ENCODE results near the gene NR1D2. TPM values are rescaled to one million over a fixed set of nuclear protein-coding genes. Genes with fewer than 3 reads are reported as not detected.

NR1D2 gene
- total and polyA plus RNA-seq, 2 donors (not counting 1 experiment from before 2014, with no cell fraction given) = 9.9 to 58.2 TPM

GRCh38 chr3:23926246-23926645 is 18.8 kb upstream of the NR1D2 start:
- DNase-seq = no peak
- Mint-ChIP-seq H3K9me3 (ENCODE audit: insufficient read depth) (no peaks in the 10 kb centered on the region), H3K4me1 (peaks cover 2% of the 10 kb centered on the region), H3K27ac (no peak overlapping the region), H3K4me3 (no peak overlapping the region), H3K27me3 (no peaks in the 10 kb centered on the region)
- no peak for ATAC-seq (ENCODE audit: low read depth)
- CTCF ChIA-PET = no interaction called here
- H3K36me3 ChIP-seq (replicated peaks in 1 of 2; ENCODE audit: control extremely low read depth in 1 of 2, control insufficient read depth in 1 of 2, extremely low read depth in 1 of 2, insufficient read depth in 2 of 2, low read length in 1 of 2) = peaks cover 1 to 12% of the 10 kb centered on the region in 2 experiments
- H4K20me1 ChIP-seq (ENCODE audit: control insufficient read depth, insufficient read depth, low read length, poor library complexity, severe bottlenecking) = no peaks in the 10 kb centered on the region
- intact Hi-C loops (cut with micrococcal nuclease) = no loop called here
- no peak overlapping the region for H2AFZ ChIP-seq (ENCODE audit: insufficient read depth, low read depth, low read length, poor library complexity, severe bottlenecking)
- H3K4me1 ChIP-seq (ENCODE audit: control insufficient read depth in 2 of 2, insufficient read depth in 2 of 2, low read length in 2 of 2) = peaks cover 3 to 6% of the 10 kb centered on the region in 2 donors
- 75% methylated on average over 4 of the region's 7 CpGs for WGBS (ENCODE audit: insufficient coverage)
- no peak for TF ChIP-seq EZH2 (IDR thresholded peaks at IDR 0.05; ENCODE audit: borderline replicate concordance, insufficient read depth, low read depth, low read length, poor library complexity, severe bottlenecking)
- TF ChIP-seq CTCF (IDR thresholded peaks at IDR 0.05) = no peak
- H3K9ac ChIP-seq (ENCODE audit: low read length) = no peak overlapping the region
- H3K4me2 ChIP-seq (replicated peaks; ENCODE audit: low read depth, low read length, poor library complexity, severe bottlenecking) = no peak overlapping the region
- H3K9me3 ChIP-seq (ENCODE audit: control extremely low read depth in 1 of 3, control insufficient read depth in 2 of 3, insufficient read depth in 1 of 3, low read length in 2 of 3) = no peaks in the 10 kb centered on the region
- H3K27me3 ChIP-seq (replicated peaks in 1 of 4; ENCODE audit: control extremely low read depth in 1 of 4, control insufficient read depth in 3 of 4, insufficient read depth in 4 of 4, low read length in 3 of 4) = no peaks in the 10 kb centered on the region
- H3K79me2 ChIP-seq (ENCODE audit: control insufficient read depth, insufficient read depth, low read length) = no peaks in the 10 kb centered on the region
- POLR2A ChIA-PET = interaction anchor here (1.2 kb wide), 1 partner anchor 10 kb away, joined by 3 read pairs; the partner anchor contains the start of genes NKIRAS1 and RPL15
- H3K4me3 ChIP-seq (ENCODE audit: control extremely low read depth in 1 of 5, extremely low read depth in 1 of 5, insufficient read depth in 1 of 5, low read depth in 2 of 5, low read length in 4 of 5) = no peak overlapping the region
- no peak overlapping the region for H3K27ac ChIP-seq (ENCODE audit: low read length in 2 of 2)

- H3K9me3 ChIP-seq (ENCODE audit: control extremely low read depth in 1 of 3, control insufficient read depth in 2 of 3, insufficient read depth in 1 of 3, low read length in 2 of 3) = no peaks in the 10 kb centered on the region
- H2AFZ ChIP-seq (ENCODE audit: insufficient read depth, low read depth, low read length, poor library complexity, severe bottlenecking) = no peak overlapping the region
- no peak overlapping the region for H3K4me2 ChIP-seq (replicated peaks; ENCODE audit: low read depth, low read length, poor library complexity, severe bottlenecking)
- DNase-seq (no peak), ATAC-seq (ENCODE audit: low read depth) (no peak)
- Mint-ChIP-seq H3K4me1 (peaks cover 3% of the 10 kb centered on the region), H3K27ac (no peak overlapping the region), H3K27me3 (no peaks in the 10 kb centered on the region), H3K4me3 (no peak overlapping the region), H3K9me3 (ENCODE audit: insufficient read depth) (no peaks in the 10 kb centered on the region)
- peaks cover 0 to 11% of the 10 kb centered on the region in 2 experiments for H3K36me3 ChIP-seq (replicated peaks in 1 of 2; ENCODE audit: control extremely low read depth in 1 of 2, control insufficient read depth in 1 of 2, extremely low read depth in 1 of 2, insufficient read depth in 2 of 2, low read length in 1 of 2)
- intact Hi-C loops (cut with micrococcal nuclease) = no loop called here
- H3K4me3 ChIP-seq (ENCODE audit: control extremely low read depth in 1 of 5, extremely low read depth in 1 of 5, insufficient read depth in 1 of 5, low read depth in 2 of 5, low read length in 4 of 5) = no peak overlapping the region
- ChIA-PET POLR2A (no interaction called here), CTCF (no interaction called here)
- H4K20me1 ChIP-seq (ENCODE audit: control insufficient read depth, insufficient read depth, low read length, poor library complexity, severe bottlenecking) = no peaks in the 10 kb centered on the region
- H3K27ac ChIP-seq (ENCODE audit: low read length in 2 of 2) = no peak overlapping the region
- no peak overlapping the region for H3K9ac ChIP-seq (ENCODE audit: low read length)
- H3K79me2 ChIP-seq (ENCODE audit: control insufficient read depth, insufficient read depth, low read length) = no peaks in the 10 kb centered on the region
- no peaks in the 10 kb centered on the region for H3K27me3 ChIP-seq (replicated peaks in 1 of 4; ENCODE audit: control extremely low read depth in 1 of 4, control insufficient read depth in 3 of 4, insufficient read depth in 4 of 4, low read length in 3 of 4)
- no CpG with 5 or more reads among the region's 3 CpGs for WGBS (ENCODE audit: insufficient coverage)
- no peak for TF ChIP-seq CTCF (IDR thresholded peaks at IDR 0.05)
- no peak for TF ChIP-seq EZH2 (IDR thresholded peaks at IDR 0.05; ENCODE audit: borderline replicate concordance, insufficient read depth, low read depth, low read length, poor library complexity, severe bottlenecking)
- peaks cover 3 to 6% of the 10 kb centered on the region in 2 donors for H3K4me1 ChIP-seq (ENCODE audit: control insufficient read depth in 2 of 2, insufficient read depth in 2 of 2, low read length in 2 of 2)
Observed at GRCh38 chr3:23926736-23927135, 18.4 kb upstream of the NR1D2 start.
